Stimulated activated CD4-positive, alpha-beta T cell treated with anti-CD3 and anti-CD28 coated beads, Interleukin-1b, Interleukin-23, amount 100 ng/mL, for 1 hour (primary cell): Measurements from ENCODE around the gene TRIM59.
"Not testable (repeated sequence)": the region's sequence is repeated elsewhere in the genome, so short reads cannot be mapped to it uniquely, and the experiment has no call there.

Experiments
- DNase-seq, 2 donors: peaks; one replicate each; pipeline ENCODE4 v3.0.0-alpha.2; 2020; ENCODE audit warnings: low read depth in 2 of 2

Gene TRIM59

DNA sequence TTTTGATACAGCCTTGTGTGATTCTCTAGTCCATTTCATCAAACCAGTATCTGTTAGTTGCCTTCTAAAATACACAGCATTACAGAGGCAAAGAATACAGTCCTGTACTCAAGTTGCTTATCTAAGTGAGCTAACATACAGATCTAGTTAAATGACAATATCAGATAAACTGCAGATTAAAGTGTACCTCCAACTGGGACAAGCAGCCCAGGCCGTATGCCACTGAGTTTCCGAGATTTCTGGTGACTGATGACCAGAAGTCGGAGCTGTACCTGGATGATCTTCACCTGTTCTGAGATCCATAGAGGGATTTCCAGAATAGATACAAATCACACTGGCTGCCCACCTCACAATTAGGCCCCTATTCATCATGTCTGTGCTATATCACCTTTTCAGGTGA is 6.3 kb upstream of the TRIM59 start:
- DNase-seq, result no peak

DNA sequence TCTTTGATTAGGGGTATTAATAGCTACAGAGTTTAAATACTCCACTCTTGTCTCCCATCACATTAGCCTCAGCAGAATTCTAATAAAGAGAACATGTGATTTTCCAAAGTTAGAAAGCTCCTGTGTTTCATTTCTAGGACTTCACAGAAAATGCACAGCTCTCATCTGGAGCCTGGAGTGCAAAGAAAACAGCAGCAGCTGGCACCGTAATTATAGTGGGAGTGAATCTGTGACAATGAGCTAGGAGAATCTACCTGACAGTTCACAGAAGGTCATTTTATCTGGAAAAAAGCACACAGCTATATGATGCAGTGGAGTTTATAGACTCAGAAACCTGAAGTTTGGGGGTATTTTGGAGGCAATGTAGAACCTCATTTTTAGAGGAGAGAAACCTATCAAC is 5.4 kb upstream of the TRIM59 start:
- no peak for DNase-seq

DNA sequence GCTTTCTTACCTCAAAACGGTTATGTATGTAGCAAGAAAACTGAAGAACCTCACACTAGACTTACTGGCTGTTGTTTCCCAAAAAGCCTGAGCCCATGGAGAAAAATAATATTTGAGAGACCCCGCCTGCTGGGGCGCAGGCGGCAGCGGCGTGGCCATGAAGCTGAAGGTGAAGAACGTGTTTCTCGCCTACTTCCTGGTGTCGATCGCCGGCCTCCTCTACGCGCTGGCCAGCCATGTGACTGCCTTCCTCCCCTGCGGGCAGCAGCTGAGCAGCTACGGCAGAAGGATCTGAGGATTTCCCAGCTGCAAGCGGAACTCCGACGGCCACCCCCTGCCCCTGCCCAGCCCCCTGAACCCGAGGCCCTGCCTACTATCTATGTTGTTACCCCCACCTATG is 2.7 kb upstream of the TRIM59 start:
- not testable (repeated sequence) for DNase-seq

DNA sequence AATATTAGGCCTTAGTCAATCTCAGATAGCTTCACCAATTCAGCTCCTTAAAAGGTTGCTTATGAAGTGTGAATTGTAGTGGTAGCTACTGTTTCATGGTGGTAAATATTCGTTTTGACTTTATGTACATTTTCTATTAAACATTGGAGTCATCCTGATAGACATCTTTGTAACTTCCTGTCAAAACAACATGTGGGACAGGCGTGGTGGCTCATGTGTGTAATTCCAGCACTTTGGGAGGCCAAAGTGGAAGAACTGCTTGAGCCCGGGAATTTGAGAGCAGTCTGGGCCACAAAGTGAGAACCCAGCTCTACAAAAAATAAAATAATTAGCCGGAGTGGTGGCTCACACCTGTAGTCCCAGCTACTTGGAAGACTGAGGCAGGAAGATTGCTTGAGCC is 2.0 kb upstream of the TRIM59 start:
- no peak for DNase-seq

DNA sequence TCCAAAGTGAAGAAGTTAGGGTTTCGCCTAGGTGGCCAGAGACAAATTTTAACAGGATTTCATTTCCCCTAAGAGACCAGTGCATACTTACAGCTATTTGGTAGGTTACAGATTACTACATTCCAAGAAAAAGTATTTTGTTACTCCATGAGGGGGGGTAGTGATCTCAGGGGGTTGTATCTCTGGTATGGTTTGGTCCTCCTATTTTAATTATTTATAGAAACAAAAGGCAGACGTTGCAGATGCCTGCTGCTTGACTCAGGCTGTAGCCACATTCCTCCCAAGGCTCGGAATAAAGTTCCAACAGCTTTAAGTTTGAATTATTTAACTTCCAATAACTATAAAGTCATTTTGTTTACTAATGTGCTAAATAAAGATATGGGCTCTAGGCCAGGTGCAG is 1.3 kb upstream of the TRIM59 start:
- no peak for DNase-seq

DNA sequence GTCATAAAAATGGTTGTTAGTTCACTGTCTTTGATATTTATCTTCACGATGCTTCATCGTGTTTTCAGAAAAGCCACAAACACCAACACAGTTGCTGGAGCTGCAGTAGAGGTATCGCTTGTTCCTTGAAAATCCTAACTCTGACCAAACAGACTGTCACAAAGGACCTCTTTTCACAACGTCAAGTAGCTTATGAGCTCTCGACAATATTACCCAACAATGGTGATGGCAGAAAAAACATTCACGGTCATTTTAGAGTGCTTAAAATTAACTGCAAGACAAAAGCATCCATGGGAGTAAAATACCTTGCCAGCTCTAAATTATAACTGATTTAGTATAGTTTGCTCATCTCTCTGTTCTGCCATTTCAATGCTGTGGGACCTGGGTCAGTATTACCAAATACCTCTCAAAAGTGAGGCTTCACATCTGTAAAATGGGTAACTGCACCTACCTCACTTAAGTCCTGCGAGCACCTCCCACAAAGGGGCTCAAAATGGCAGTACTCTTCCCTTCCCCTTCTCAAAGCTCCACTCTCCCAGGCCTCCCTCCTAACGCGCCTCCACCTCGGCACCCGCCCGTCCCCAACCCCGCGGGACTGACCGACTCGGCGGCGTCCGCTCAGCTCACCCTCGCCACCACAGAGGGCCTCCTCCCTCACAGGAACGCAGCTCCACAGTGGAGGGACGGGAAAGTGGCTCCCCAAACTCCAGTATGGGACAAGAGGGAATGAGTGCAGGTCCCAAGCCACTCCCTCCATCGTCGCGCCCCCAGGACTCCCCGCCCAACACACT is 546 bp downstream of the TRIM59 start:
- peak in 1 of 2 donors; percentile 7 for DNase-seq

DNA sequence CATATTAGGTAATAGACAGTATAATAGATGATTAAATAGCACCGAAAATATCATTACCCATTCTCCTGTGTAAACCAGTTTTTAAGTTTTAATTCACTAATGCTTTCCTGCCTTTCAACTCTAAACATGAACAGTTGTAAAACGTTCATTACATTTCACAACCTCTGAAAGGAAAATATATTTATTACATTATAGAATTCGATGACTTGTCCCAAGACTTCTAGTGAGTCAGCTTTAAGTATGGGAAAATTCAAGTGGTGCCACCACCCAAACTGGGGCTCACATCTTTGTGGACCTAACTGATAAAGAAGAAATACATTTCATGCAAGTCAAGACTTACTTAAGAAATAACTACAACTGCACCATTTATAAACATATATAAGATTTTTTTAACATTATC is 2.0 kb downstream of the TRIM59 start:
- DNase-seq, result no peak

DNA sequence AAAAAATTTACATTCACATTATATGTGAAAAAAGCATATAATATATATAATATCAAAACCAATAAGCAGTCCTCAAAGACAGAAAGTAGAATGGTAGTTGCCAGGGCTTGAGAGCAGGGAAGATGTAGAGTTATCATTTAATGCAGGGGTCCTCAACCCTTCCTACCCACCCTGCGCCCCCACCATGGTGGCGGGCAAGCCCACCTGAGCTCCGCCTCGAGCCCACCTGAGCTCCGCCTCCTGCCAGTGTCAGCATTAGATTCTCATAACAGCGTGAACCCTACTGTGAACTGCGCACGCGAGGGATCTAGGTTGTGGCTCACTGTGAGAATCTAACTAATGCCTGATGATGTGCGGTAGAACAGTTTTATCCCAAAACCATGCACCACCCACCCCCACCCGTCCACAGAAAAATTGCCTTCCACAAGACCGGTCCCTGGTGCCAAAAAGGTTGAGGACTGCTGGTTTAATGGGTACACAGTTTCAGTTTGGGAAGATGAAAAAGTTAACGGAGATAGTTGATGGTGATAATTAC is 3.0 kb downstream of the TRIM59 start:
- DNase-seq, result no peak

DNA sequence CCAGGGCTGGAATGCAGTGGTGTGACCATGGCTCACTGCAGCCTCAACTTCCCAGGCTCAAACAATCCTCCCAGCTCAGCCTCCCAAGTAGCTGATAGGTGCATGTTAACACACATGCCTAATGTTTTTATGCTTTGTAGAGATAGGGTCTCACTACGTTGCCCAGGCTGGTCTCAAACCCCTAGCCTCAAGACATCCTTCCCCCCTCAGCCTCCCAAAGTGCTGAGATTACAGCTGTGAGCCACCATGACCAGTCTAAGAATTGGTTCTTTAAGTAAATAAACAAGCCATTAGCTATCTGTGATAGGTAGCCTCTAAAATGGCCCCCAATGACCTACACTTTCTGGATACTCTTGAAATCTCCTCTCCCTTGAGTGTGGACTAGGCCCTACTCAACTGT is 3.7 kb downstream of the TRIM59 start:
- DNase-seq, result no peak

DNA sequence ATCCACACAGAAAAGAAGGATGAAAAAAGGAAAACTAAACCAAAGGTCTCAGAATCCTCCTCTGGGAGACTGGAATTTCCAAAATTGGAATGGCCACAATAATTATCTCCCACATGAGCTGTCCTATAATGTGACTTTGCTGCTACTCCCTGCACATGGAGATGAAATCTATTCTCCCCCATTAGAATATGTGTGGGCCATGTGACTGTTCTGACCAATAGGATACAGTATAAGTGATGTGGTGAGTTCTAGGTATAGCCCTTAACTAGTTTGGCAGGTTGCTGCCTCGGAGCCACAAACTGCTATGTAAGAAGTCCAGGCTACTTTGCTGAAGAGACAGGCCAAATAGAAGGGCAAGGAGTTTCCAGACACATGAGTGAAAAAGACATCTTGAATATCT is 5.2 kb downstream of the TRIM59 start:
- no peak for DNase-seq

DNA sequence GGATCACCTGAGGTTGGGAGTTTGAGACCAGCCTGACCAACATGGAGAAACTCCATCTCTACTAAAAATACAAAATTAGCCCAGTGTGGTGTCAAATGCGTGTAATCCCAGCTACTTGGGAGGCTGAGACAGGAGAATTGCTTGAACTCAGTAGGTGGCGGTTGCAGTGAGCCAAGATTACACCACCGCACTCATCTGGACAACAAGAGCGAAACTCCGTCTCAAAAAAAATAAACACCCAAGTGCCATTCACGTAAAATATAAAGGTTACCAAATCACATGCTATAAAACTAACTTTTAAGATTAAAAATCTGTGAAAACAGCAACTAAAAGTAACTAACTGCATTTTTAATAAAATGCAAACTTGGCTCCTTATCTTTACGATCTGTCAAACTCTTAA is 8.9 kb downstream of the TRIM59 start:
- no peak for DNase-seq

DNA sequence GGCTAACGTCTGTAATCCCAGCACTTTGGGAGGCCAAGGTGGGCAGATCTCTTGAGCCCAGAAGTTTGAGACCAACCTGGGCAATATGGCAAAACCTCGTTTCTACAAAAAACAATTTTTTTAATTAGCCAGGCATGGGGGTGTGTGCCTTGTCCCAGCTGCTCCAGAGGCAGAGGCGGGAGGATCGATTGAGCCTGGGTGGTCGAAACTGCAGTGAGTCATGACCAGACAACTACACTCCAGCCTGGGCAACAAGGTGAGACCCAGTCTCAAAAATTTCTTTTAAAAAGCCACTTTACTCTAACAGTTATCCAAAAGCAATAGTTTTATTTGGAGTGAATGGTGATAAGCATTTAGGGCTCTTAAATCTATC is 12.5 kb downstream of the TRIM59 start:
- DNase-seq, result no peak

DNA sequence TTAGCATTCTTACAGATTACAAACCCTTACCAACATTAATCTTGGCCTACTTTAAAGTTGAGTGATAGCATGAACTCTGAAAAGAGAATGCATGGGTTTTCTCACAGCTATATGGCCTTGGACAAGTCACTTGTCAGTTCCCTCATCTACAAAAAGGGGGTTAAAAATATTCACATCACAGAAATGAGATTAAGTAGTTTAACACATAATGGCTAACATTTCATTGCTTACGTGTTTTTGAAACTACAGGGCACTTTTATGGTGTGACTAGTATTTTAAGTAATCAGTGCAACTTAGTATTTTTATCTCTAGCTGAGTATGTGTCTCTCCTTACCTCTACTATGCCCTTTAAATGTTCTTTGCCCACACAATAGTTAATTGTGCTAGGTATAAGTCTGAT is 13.8 kb downstream of the TRIM59 start:
- no peak for DNase-seq

DNA sequence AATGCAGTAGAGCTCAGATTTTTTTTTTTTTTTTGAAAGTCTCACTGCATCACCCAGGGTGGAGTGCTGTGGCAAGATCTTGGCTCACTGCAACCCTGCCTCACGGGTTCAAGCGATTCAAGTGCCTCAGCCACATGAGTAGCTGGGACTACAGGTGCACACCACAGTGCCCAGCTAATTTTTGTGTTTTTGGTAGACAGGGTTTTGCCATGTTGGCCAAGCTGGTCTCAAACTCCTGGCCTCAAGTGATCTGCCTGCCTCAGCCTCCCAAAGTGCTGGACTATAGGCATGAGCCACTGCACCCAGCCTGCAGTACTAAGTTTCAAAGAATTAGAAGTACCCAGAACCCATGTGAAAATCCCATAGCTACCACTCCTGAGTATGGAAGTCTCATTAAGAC is 14.5 kb downstream of the TRIM59 start:
- DNase-seq, result no peak

DNA sequence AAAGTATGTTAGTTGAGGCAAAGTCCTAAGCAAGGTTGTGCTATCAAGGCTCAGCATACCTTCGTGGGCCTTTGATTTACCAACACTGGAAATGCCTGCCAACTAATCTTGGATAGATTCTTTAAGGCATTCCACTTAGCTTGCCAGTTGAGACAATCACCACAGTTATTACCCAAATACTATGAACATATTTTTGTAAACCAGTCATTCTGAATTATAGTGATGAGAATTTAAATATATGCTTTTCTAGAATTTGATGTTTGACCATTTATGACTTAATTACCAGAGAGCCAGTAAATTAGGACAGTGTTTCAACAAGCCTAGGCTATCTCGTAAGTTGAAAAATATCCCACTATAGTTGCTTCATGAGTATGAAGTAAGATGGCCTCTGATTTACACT is 15.5 kb downstream of the TRIM59 start:
- DNase-seq, result no peak

DNA sequence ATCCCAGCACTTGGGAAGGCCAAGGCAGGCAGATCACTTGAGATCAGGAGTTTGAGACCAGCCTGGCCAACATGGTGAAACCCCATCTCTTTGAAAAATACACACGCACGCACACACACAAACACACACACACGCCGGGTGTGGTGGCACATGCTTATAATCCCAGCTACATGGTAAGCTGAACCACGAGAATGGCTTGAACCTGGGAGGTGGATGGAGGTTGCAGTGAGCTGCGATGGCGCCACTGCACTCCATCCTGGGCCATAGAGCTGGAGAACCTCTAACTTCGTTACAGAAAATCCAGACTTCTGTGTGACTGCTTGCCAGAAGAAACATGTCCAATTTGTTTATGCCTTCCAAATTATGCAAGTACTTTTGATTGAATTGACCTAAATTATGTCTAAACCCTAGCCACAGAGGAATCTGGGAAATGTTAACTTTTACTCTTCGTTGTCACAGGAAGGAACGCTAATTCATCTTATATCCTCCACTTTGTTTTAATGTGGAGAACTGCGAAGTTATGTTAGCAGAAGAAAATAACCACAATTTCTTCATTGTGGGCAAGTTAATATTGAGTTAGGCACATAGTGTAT is 21.7 kb downstream of the TRIM59 start:
- DNase-seq, result no peak

DNA sequence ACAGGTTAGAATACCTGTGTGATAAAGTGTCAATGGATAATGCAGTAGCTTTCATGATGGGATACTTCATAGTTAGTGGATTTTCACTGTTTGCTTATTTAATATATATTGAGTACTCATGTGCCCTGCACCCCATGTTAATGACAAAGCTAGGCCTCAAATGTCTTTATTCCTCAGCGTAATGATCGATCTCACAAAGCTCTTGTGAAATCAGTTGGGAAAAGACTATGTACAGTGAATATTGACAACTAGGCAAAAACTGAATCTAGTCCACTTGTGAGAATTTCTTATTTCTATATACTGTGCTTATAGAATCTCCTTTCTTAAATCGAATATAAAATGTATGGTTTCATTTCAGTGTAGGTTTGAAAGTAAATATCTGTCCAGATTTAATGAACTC is 32.3 kb downstream of the TRIM59 start:
- DNase-seq, result no peak

DNA sequence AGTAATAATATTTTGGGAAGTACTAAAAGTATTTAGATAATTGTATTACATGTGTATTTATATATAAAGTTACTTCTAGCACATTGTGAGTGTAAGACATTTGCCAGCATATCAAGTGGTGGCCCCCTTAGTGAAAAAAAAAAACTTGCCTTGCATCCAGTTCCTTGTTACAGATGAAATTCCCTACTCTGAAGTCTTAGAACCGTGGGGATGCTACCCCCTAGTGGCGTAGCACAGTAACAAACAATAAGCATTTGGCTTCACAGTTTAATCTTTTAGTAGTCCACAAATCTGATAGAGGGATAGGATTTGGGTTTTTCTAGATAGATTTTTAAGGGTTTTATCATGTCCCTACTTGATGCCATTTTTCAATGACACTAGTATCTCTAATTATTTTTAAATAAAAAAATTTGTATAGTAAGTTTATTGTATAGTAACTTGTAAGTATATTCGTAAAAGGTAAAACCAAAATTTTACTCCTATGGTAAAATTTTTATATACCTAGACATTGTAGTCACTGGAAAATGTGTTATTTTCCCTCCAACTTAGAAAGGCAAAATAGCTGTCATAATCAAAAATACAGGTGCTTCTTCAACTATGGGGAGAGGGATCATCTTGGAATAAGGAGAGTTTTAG is 35.9 kb downstream of the TRIM59 start:
- peak in 1 of 2 donors; percentile 28 for DNase-seq

DNA sequence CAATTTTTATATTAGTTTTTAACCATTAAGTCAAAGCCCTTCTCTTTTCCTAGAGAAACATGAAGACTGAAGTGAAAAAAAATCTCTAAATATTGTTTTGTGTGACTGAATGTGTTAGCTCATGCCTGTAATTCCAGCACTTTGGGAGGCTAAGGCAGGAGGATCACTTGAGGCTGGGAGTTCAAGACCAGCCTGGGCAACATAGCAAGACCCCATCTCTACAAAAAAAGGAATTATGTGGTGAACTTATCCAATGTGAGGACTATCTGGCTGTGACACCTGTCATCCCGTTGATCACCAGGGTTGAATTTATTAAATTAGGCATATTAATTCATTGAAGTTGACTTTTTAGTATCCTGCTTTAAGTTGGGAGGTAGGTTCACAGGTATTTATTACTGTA is 37.1 kb downstream of the TRIM59 start:
- no peak for DNase-seq

DNA sequence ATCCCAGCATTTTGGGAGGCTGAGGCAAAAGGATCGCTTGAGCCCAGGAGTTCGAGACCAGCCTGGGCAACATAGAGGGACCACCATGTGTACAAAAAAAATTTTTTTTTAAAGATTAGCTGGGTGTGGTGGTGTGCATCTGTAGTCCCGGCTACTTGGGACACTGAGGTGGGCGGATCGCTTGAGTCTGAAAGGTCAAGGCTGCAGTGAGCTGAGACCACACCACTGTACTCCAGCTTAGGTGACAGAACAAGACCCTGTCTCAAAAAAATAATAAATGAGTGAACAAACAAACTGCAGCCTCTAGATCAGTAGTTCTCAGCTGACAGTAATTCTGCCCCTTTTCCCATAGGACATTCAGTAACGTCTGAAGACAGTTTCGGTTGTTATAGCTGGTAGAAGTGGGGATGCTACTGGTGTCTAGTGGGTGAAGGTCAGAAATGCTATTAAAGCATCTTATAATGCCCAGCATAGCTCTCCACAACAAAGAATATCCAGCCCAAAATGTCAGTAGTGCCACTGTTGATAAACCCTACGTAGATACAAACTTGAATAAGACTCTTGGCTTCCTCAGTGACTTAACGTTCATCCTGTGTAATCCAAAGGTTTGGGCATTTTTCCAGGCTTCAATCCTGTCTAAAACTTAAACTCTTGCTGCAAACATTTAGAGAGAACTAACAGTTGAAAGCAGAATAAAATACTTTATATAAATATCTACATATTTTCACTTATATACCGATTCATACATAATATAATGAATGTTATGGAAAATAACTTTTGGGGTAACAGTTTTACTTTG is 39.6 kb downstream of the TRIM59 start:
- DNase-seq, result no peak

DNA sequence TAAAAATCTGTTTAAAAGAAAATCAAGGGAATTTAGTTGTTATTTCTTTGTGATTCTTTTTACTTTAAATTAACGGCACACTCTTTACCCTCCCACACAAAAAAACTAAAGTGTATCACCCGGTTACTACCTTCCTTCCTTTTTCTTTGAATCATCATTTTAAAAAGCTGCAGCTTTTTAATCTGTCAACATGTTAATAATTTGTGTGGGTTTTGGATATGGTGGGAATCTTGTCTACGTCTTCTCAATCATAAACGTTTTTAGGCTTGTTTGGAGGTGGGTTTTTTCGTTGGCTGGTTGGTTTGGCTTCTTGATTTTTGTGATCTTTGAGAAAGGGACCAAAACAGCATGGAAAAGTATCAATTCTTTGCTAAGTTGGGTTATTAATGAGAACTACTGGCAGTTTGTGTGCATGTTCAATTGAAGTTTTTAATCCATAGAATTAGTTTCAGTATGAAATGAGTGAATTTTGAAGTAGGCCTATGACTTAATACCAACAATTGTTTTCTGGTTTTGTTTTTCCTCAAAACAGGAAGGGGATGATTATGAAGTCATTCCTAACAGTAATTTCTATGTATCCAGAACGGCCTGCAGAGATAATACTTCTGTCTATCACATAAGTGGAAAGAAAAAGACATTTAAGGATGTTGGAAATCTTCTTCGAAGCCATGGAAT is 45.7 kb downstream of the TRIM59 start:
- no peak for DNase-seq
